Neutrophil (primary cell): ENCODE results near the gene PLXNB3.

Experiments
- H3K27ac ChIP-seq: fragments of 200-600 bp; sonication (generic); 2 replicates; pipeline ENCODE4 v1.5.1; 2016; ENCODE audit warnings: mild to moderate bottlenecking, moderate library complexity
- H3K27me3 ChIP-seq: fragments of 200-600 bp; sonication (generic); 2 replicates; pipeline ENCODE4 v1.6.0; 2016; ENCODE audit warnings: mild to moderate bottlenecking
- H3K36me3 ChIP-seq: fragments of 200-600 bp; sonication (generic); 2 replicates; pipeline ENCODE4 v1.5.1; 2017
- H3K4me1 ChIP-seq, 2 experiments: fragments of 200-600 bp in 1 of 2; sonication (generic) in 1 of 2; 1 replicate in 1 of 2; 2 replicates in 1 of 2; pipeline versions ENCODE4 v1.5.1 to v1.6.1; 2013 to 2016; ENCODE audit warnings: low read depth in 1 of 2, low read length in 1 of 2, mild to moderate bottlenecking in 1 of 2, moderate library complexity in 1 of 2; ENCODE audit not compliant: control insufficient read depth in 1 of 2, insufficient read depth in 1 of 2
- H3K4me3 ChIP-seq, 2 experiments: fragments of 200-600 bp in 1 of 2; sonication (generic) in 1 of 2; 1 replicate in 1 of 2; 2 replicates in 1 of 2; pipeline ENCODE4 v1.5.1; 2013 to 2016; ENCODE audit warnings: low read depth in 1 of 2, low read length in 1 of 2, mild to moderate bottlenecking in 1 of 2, moderate library complexity in 1 of 2
- H3K9me3 ChIP-seq: fragments of 200-600 bp; sonication (generic); 2 replicates; pipeline ENCODE4 v1.5.1; 2016
- TF ChIP-seq, protein P1 (sequence below): fragments of 200-600 bp; sonication (generic); IDR thresholded peaks from 2 replicates; pipeline ENCODE4 v1.5.1; 2016; ENCODE audit warnings: antibody characterized with exemption

The PLXNB3 gene

GRCh38 chrX:153766871-153767673 is 3.0 kb downstream of the PLXNB3 start:
- Histone ChIP-seq H3K36me3 (no peaks in the 10 kb centered on the region), H3K27ac (no peak overlapping the region), H3K9me3 (no peaks in the 10 kb centered on the region), H3K4me3 (no peak overlapping the region), H3K4me1 (no peaks in the 10 kb centered on the region), H3K27me3 (peaks cover 25% of the 10 kb centered on the region)
- TF ChIP-seq, protein P1, sequence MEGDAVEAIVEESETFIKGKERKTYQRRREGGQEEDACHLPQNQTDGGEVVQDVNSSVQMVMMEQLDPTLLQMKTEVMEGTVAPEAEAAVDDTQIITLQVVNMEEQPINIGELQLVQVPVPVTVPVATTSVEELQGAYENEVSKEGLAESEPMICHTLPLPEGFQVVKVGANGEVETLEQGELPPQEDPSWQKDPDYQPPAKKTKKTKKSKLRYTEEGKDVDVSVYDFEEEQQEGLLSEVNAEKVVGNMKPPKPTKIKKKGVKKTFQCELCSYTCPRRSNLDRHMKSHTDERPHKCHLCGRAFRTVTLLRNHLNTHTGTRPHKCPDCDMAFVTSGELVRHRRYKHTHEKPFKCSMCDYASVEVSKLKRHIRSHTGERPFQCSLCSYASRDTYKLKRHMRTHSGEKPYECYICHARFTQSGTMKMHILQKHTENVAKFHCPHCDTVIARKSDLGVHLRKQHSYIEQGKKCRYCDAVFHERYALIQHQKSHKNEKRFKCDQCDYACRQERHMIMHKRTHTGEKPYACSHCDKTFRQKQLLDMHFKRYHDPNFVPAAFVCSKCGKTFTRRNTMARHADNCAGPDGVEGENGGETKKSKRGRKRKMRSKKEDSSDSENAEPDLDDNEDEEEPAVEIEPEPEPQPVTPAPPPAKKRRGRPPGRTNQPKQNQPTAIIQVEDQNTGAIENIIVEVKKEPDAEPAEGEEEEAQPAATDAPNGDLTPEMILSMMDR = no peak

GRCh38 chrX:153767674-153768055 is 3.6 kb downstream of the PLXNB3 start:
- Histone ChIP-seq H3K9me3 (no peaks in the 10 kb centered on the region), H3K36me3 (no peaks in the 10 kb centered on the region), H3K27ac (no peak overlapping the region), H3K4me1 (no peaks in the 10 kb centered on the region), H3K27me3 (peaks cover 25% of the 10 kb centered on the region), H3K4me3 (no peak overlapping the region)
- TF ChIP-seq, protein P1 = no peak

DNA sequence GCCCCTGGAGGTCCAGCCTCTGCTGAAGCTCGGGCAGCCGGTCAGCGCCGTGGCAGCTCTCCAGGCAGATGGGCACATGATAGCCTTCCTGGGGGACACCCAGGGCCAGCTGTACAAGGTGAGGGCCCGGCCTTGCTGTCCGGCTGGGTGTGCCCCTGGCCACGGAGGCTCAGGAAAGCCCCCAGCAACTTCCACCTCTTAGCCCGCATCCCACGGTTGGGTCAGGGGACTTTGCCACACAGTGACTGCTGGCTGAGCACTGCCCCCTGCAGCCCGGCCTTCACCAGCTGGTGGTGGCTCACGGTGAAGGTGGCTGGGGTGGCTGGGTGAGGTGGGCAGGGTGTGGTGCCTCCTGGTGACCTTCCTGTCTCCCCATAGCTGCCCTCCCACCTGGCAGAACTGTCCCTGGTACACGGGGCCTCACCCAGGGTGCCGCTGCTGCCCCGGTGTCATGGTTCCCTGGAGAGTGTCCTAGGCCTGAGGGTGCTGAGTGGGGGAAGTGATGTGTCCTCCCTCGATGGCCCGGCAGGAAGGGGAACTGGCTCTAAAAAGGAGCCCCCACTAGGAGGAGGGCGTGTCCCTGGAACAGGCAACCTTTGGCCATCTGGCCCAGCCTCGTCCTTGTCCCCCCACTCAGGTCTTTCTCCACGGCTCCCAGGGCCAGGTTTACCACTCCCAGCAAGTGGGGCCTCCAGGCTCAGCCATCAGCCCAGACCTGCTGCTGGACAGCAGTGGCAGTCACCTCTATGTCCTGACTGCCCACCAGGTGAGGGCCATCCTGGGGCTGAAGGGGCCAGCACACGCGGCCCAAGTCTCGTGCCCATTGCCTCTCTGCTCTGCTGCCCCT is 4.5 kb downstream of the PLXNB3 start:
- no peaks in the 10 kb centered on the region for H3K36me3 ChIP-seq
- TF ChIP-seq, protein P1 = no peak

DNA sequence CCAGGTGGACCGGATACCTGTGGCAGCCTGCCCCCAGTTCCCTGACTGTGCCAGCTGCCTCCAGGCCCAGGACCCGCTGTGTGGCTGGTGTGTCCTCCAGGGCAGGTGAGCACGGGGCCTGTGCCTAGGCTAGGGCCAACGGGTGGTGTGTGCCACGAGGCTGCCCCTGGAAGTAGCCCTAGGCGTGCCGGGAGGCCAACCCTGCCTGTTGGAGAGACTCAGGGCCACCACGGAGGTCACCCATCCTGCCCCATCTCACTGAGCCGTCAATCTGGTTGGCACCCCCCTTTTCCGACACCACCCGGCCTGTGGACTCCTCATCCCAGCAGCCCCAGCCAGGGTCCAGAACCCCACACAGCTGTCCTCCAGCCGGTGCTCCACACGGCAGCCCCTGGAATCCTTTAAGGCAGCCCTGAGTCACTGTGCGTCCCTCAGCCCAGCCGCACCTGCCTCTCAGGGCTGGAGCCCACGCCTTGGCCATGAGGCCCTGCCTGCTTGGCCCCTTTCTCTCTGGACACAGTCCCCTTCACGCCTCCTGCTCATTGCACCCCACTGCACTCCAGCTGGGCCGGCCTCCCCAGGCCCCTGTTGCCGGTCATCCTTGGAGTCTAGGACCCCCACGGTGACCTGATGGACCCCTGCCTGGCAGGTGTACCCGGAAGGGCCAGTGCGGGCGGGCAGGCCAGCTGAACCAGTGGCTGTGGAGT is 5.3 kb downstream of the PLXNB3 start:
- H3K27me3 ChIP-seq = peaks cover 25% of the 10 kb centered on the region
- H3K36me3 ChIP-seq = no peaks in the 10 kb centered on the region
- no peak overlapping the region for H3K27ac ChIP-seq
- H3K9me3 ChIP-seq = no peaks in the 10 kb centered on the region
- no peak overlapping the region for H3K4me3 ChIP-seq
- TF ChIP-seq, protein P1 = no peak
- H3K4me1 ChIP-seq = no peaks in the 10 kb centered on the region

More for the DNA sequence above, 4.5 kb downstream of the PLXNB3 start:
- no peak overlapping the region for H3K27ac ChIP-seq
- no peak overlapping the region for H3K4me3 ChIP-seq
- no peaks in the 10 kb centered on the region for H3K4me1 ChIP-seq
- peaks cover 25% of the 10 kb centered on the region for H3K27me3 ChIP-seq
- no peaks in the 10 kb centered on the region for H3K9me3 ChIP-seq

- peaks cover 20% of the 10 kb centered on the region for H3K27me3 ChIP-seq
- H3K36me3 ChIP-seq = no peaks in the 10 kb centered on the region
- no peaks in the 10 kb centered on the region for H3K9me3 ChIP-seq
- H3K4me1 ChIP-seq = no peaks in the 10 kb centered on the region
- TF ChIP-seq, protein P1 = no peak
- H3K27ac ChIP-seq = no peak overlapping the region
- H3K4me3 ChIP-seq = no peak overlapping the region
Observed at GRCh38 chrX:153769865-153770600, 6.0 kb downstream of the PLXNB3 start.
